COLO668 (cell line): ENCODE measurements around the gene CNTN3.

Source experiments
- DNase-seq: peaks from one replicate; lab custom pipeline; 2025; ENCODE audit not compliant: unreplicated experiment; lab: John Stamatoyannopoulos, UW

The CNTN3 gene

DNA sequence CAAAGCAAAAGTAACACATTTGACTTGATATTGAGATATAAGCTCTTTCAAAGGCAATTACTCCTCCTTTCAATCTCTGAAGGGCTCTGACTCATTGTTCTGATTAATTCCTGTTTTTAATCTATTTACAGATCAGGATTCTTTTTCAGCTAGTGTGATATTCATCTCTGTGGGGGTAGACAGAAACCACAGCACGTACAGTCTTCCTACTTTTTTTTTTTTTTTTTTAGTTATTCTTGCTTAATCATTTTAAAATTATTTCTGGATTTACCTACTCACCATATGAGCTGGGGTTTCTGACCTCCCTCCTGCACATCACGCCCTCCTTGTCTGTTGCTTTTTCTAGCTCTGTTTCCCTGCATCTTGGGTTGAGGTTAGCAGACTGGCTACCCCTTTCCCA, 1.4 kb downstream of the CNTN3 start:
- DNase-seq: no peak

DNA sequence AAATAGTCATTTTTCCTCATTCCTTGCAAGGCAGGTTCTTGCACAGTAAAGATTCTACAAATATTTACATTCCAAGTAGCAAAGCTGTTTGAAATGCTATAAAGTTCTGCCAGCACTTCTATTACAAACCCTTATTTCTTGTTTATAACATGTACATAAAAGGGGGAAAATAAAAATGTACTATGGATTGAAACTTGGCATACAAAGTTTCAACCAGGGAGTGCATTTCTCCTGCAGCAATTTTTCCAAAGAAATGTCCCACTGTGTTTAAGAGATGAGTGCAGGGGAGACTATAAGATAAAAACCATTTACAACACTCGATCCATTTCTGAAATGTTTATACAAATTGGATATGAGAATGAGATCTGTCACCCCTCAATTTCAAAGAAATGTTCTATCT, 3.3 kb downstream of the CNTN3 start:
- no peak for DNase-seq

DNA sequence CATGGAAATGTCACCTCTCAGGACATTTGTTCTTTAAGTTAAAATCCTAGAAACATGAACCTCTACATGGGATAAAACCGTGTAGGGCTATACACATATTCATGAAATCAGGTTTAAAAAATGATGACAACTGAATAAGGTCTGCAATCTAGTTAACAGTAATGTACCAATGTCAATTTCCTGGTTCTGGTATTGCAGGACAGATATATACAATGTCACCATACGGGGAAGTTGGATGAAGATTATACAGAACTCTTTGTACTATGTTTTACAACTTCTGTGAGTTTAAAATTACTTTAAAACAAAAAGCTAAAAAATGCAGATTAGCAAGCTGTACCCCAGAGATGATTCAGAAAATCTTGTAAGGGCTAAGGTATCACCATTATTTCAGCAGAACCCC, 6.7 kb downstream of the CNTN3 start:
- no peak for DNase-seq

DNA sequence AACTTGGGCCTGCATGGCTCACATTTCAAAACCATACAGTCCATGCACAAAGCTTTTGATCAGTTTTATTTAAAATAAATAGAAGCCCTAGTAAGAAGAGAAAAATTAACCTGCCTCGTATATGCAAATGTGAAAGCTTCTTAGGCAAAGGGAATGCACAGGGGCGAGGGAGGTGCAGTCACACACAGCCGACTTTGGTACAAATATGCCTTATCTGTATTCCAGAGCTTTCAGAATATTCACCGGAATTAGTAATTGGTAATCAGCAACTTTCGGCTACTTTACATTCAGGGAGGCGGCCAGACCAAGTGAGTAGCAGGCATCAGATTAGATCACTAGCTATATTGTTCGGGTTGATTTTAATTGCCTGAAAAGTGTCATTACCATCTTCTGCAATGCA, 7.5 kb downstream of the CNTN3 start:
- DNase-seq: no peak

DNA sequence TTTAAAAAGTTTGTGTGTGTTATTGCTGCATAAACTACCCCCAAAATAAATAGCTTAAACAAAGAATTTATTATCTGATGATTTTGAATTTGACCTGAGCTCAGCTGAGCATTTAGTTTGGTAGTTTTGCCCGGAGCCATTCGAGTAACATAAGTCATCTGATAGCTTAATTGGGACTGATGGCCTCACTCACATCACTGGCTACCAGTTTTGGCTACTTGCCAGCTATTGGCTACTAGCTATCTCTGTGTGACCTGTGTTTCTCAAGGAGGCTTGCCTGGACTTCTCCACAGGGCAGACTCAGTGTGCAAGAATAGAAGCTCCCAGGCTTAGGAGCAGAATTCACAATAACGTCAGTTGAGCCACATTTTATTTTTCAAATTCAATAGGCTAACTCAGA, 9.0 kb downstream of the CNTN3 start:
- DNase-seq: no peak

DNA sequence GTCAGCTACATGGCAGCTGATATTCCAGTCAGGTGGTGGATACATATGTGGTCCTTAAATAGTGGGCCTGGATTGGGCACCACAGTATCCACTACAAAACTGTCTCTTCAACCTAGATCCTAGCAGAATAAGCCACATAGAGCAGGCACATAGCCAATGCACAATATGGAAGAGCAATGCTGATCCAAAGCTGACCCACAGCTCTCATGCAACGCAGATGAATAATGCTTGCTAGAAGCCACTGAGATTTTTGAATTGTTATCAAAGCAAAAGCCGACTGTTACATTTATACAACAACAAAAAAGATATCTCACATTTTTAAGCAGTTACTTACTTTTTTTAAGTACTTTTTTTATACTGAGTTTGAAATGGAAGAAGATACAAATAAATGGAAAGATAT, 11.2 kb downstream of the CNTN3 start:
- DNase-seq: no peak

DNA sequence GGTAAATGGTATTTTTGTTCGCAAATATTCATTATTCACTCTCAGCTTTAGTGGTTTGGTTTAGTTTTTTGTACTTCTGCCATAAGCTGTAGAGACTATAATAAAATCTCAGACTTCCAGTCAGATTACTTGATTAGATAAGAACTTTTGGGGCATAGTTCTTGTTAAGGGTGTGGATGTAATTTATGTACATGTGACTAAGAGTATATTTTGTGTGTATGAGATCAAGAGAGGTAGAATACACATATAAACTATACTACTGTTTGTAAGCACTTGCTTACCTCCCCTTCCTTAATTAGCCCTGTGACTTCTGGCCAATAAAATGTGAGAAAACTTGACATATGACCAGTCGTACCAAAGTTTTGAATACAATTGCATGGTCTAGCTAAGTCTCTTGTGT, 12.0 kb downstream of the CNTN3 start:
- DNase-seq: no peak

DNA sequence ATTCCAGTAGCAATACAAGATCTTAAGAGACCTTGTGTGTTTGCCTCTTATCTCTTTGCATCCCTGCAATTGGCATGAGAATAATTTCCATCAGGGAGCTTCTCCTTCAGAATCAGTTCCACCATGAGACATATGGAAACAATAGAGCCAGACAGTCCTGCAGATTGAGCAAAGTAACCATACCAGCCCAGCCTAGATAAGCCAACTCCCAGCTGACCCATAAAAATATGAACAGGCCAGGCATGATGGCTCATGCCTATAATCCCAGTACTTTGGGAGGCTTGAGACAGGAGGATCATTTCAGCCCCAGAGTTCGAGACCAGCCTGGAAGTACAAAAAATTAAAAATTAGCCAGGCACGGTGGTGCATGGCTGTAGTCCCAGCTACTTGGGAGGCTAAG, 12.7 kb downstream of the CNTN3 start:
- DNase-seq: no peak

DNA sequence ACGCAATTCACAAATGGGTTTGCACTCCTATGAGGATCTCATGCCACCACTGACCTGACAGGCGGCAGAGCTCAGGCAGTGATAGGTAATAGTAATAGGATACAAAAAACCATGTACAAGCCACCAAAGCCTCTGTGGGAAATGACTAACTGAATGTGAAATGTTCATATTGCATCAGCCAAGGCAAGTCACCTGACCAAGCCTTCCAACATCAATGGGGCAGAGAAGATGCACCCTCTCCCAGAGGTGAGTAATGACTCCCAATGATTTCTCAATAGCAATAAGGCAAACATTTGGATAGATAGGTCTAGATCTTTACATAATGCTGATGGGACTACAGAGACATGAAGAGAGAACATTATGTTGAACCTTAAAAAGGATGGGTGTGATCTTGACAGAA, 14.9 kb downstream of the CNTN3 start:
- DNase-seq: no peak

DNA sequence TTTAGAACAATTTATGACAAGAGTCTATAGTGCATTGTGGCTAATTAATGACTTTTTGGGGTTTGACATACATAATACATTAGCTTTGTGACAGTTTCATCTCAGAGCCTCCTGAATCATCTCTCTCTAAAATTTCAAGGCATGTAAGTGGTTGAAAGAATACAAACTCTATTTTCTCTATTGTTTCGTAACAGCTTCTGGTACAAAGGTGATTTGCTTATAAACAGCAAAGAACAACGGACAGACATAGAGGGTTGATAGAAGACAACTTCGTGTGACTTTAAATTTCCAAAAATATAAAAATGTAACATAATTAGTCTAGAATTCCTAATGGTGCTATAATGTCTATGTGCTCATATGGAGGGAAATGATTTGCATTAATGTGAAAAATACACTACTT, 21.3 kb downstream of the CNTN3 start:
- no peak for DNase-seq

DNA sequence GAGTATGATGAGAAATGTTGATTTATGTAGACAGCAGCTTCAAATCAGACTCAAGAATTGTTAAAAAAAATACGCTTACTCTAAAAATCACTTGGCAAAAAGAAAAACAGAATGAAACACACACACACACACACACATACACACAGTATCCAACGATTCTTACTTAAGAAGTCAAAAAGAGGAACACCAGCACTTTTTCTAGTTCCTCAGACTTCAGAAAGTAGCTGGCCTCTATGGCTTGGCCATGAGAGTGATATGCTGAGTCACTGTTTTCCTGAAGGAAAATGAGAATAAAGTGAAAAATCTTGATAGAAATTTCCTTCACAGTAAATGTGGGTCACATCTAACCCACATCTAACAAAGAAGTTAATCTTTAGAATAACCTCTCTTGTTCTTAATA, 22.1 kb downstream of the CNTN3 start:
- no peak for DNase-seq

DNA sequence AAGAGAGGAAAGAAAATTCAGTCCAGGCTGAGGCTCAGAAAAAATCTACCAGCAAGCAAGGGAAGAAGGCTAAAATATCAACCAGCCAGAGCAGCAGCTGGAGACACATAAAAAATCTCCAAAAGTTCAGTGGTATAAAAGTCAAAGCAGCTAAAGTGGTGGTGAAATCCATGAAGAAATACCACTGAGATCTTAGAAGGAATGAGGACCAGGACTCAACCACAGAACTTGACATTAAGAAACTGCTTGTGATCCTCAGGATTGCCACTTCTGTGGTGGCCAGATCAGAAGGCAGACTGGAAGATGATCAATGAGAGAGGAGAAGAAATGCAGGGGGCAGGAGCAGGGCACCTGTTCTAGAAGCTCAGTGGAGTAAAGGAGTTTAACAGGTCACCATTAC, 22.5 kb downstream of the CNTN3 start:
- no peak for DNase-seq

DNA sequence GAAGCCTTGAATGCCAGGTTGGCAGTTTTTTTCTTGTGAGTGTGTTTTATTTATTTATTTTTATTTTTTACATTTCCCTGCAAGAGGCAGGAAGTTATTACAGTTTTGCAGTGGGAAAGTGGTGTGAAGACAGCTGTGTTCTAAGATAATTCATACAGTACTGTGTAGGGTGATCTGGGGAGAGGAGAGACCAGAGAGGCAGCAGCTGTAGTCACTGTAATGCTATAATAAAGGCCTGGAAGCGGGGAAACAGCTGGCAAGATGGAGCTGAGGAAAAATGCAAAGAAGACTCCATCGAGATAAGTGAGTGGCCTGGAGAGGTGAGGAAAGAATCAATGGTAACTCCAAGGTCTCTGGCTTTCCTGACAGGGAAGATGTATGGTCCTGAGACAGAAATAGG, 23.1 kb downstream of the CNTN3 start:
- no peak for DNase-seq

DNA sequence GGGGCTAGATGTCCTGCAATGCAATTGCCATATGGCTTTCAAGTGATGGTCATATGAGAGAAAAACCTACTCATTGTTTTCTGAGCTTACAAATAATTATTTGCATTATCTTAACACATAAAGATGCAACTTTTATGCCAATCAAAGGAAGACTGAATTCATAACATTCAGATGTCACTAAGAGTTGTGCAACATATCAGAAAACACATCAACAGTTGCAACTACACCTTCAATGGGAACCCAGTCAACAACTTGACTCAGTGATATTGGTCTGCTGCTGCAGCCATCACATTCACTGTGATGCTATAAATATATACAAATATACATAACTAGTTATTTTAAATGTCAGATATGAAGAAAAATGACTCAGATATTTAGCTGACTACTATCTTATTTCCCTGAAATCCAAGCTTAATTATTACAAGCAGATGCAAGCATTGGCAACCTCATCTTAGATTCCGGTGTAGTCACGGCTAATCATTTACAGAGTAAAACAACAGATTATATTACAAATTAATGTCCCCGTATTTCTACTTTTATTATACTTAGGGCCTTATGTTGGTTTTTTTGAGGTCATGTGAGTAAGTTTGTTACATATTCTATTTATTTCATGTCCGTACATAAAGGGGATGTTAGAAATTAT, 23.7 kb downstream of the CNTN3 start:
- DNase-seq: no peak

DNA sequence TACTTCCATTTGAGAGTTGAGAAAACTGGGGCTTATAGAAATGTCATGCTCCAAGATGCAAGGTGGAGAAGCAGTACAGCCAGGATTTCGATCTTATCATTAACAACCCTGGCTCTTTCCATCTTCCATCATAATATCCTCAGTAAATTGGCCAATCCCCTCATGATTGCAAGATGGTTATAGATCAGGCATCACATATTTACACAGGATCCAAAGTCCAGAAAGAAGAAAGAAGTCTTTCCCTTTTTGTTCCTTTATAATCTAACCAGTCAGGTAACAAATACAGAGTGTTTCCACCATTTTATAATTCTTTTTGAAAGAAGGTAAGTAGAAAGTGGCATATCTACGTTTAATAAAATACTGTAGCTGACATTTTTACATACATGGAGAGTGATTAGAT, 29.7 kb downstream of the CNTN3 start:
- DNase-seq: no peak

DNA sequence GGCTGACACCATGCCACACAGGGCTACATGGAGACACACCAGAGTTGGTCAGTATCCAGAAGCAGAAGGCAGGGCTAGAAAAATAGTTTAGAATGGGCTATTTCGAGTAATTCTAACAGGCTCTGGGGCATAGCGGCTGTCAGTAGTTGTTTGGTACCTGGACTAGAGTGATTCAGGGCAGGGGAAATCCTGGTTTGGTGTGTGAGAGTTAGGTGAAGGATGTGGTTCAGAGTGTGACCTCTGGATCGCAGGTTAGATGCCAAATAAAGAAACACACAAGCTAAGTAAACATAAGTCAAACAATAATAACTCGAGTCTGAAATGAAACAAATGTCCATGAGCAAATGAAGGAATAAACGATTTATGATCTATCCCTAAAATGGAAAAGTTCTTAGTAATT, 31.5 kb downstream of the CNTN3 start:
- DNase-seq: no peak

DNA sequence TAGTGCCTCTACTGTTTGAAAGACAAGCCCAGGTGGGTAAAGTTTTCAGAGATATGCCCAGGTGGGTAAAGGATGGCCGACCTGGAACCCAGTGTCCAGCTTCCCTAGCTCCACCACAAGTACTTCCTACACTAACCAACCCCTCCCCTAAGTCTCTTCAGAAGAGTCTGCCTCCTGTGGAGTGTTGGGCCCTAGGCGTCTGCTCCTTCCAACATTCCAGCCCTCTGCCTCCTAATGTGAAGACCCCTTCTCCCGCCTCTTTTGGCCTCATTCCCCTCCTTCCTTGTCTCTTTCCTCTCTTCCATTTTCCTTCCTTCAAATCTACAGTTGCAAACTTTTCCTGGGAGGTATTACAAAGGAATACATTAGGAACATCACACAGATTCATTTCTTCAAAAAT, 38.6 kb downstream of the CNTN3 start:
- no peak for DNase-seq

DNA sequence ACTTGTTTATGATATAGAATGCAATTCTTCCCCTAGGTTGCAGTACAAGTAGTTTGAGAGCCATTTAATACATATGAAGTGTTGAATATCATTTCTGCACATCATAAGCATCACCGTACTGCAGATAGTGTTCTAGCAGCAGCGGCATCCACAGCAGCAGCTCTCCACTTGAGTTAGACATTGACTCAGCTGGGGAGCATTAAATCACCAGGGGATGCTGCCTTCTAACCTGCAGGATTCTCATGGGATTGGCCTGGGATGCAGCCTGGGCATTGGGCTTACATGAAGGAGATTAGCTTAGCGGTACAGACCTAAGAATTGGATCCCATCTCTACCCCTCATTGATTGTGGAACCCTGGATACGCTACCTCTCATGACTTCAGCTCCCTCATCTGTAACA, 43.3 kb downstream of the CNTN3 start:
- no peak for DNase-seq
